Psoas muscle (tissue), 8 donors: ENCODE data around the gene KIAA0040. TPM values are rescaled to one million over a fixed set of nuclear protein-coding genes. Genes with fewer than 3 reads are reported as not detected.

Source experiments
- ATAC-seq, 4 donors: fragments of 200-7000 bp; cut with Tn5 transposase; one replicate each; pipeline ENCODE4 v1.9.1; 2020; ENCODE audit warnings: moderate library complexity in 3 of 4, mild to moderate bottlenecking in 2 of 4
- DNase-seq, 2 donors: peaks; one replicate each; pipeline ENCODE4 v3.0.0-alpha.2; 2020
- H3K27ac ChIP-seq: fragments of 200-600 bp; one replicate; pipeline ENCODE4 v1.8.0; 2022
- H3K27me3 ChIP-seq, 3 donors: fragments of 200-600 bp in 1 of 3; one replicate each; pipeline versions ENCODE4 v1.6.1 to v1.8.0; 2013 to 2022; ENCODE audit warnings: low read length in 2 of 3, mild to moderate bottlenecking in 2 of 3, moderate library complexity in 1 of 3; ENCODE audit not compliant: insufficient read depth in 3 of 3
- H3K36me3 ChIP-seq, 2 donors: fragments of 200-600 bp in 1 of 2; one replicate each; pipeline versions ENCODE4 v1.6.1 to v1.8.0; 2013 to 2022; ENCODE audit warnings: low read depth in 1 of 2, mild to moderate bottlenecking in 1 of 2, moderate library complexity in 1 of 2; ENCODE audit not compliant: insufficient read depth in 1 of 2
- H3K4me1 ChIP-seq: fragments of 200-600 bp; one replicate; pipeline ENCODE4 v1.8.0; 2022
- H3K4me3 ChIP-seq: fragments of 200-600 bp; one replicate; pipeline ENCODE4 v1.8.0; 2022; ENCODE audit warnings: mild to moderate bottlenecking
- H3K9me3 ChIP-seq: fragments of 200-600 bp; one replicate; pipeline ENCODE4 v1.8.0; 2022
- WGBS, 3 donors: extraction: QIAGEN DNeasy Blood & Tissue Kit; methylation state at CpG; one replicate each; pipeline versions ENCODE4 v1.1.6 to v1.1.7; 2013; 5-methylcytosine and 5-hydroxymethylcytosine counted together
- intact Hi-C, 2 donors: fragments of 100-400 bp; cut with DNase I; formaldehyde crosslinking; loops; one replicate each; pipeline versions ENCODE4 v1.11.0 to v1.14.2; 2022
- polyA plus RNA-seq, 3 donors: library from polyadenylated mRNA; stranded (reverse); fragments of 200-250 nt; gene quantifications; one replicate each; pipeline ENCODE4 v1.2.3, GENCODE V29; 2013
- total RNA-seq, 4 donors: library from RNA; stranded (reverse); fragmentation: NEBNext Ultra II Directional in 2 of 4; extraction: Animal tissue kit (Norgen Biotek cat#: 25700) in 2 of 4; gene quantifications; one replicate each; pipeline versions ENCODE4 v1.2.1 to v1.2.4, GENCODE V29; 2021 to 2023
- TF ChIP-seq, protein P1 (sequence below): fragments of 200-600 bp; IDR thresholded peaks from one replicate; pipeline ENCODE4 v1.8.0; 2022; ENCODE audit warnings: antibody characterized with exemption
- donor health status: healthy with polysubstance abuse.
- donor health status: DM: no; HTN: no; CAD: no; lungs with moderate emphysema.
- donor health status: Bipolar disorder and iron deficiency.
- donor health status: healthy.
- donor health status: DM: yes; HTN: yes; CAD: no.
- donor health status: DM: no; HTN: no; CAD: no.
- donor health status: DM: no; HTN: no; CAD: no.
- donor health status: DM: yes; HTN: yes; CAD: no.

Gene KIAA0040
- total and polyA plus RNA-seq, 7 donors: 5.7 to 48.0 (median 11.0) TPM

DNA sequence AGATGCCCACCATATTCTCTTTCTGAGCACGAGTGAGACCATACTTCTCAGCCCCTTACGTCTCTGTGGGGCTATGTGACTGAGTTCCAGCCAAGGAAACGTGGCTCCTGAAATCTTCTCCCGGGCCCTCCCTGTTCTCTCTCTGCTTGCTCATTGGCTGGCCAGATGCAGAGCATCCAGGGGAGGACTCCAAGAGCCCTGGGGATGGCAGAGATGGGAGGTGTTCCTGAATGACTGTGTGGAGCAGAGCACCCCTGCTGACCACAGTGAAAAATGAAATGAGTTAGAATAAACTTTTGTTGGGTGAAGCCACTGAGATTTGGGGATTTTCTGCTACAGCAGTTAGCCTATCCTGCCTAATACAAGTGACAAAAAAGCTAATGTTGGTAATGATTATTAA is 23.8 kb downstream of the KIAA0040 start:
- Histone ChIP-seq H3K36me3 (peaks cover 9 to 32% of the 10 kb centered on the region in 2 donors), H3K4me1 (no peaks in the 10 kb centered on the region), H3K27ac (no peak overlapping the region), H3K9me3 (no peaks in the 10 kb centered on the region), H3K27me3 (no peaks in the 10 kb centered on the region), H3K4me3 (no peak overlapping the region)
- DNase-seq (no peak), ATAC-seq (no peak)
- intact Hi-C loops: no loop called here
- WGBS, 3 donors: 87 to 93% (median 93%) methylated on average over 4 of the region's 4 CpGs
- TF ChIP-seq, protein P1, sequence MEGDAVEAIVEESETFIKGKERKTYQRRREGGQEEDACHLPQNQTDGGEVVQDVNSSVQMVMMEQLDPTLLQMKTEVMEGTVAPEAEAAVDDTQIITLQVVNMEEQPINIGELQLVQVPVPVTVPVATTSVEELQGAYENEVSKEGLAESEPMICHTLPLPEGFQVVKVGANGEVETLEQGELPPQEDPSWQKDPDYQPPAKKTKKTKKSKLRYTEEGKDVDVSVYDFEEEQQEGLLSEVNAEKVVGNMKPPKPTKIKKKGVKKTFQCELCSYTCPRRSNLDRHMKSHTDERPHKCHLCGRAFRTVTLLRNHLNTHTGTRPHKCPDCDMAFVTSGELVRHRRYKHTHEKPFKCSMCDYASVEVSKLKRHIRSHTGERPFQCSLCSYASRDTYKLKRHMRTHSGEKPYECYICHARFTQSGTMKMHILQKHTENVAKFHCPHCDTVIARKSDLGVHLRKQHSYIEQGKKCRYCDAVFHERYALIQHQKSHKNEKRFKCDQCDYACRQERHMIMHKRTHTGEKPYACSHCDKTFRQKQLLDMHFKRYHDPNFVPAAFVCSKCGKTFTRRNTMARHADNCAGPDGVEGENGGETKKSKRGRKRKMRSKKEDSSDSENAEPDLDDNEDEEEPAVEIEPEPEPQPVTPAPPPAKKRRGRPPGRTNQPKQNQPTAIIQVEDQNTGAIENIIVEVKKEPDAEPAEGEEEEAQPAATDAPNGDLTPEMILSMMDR: no peak

DNA sequence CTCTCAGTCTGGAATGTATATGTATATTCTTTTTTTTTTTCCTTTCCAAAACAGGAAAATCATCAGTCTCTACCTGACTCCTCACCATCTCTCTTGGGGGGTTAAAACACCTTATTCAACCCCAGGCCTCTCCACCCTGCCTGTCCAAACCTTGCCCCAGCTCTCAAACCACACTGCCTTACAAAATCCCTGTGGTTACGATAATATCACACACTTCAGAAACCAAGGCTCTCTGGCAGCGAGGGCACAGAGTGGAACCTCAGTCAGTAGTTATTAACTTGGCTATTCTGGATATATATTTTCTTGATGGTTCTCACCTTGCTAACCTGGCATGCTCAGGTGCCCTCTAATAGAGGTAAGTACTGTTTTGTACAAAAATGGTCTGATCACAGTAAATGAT is 24.7 kb downstream of the KIAA0040 start:
- 93 to 96% (median 95%) methylated on average over 2 of the region's 2 CpGs for WGBS, 3 donors
- no peaks in the 10 kb centered on the region for H3K27me3 ChIP-seq
- no peaks in the 10 kb centered on the region for H3K9me3 ChIP-seq
- no peaks in the 10 kb centered on the region for H3K4me1 ChIP-seq
- no peak overlapping the region for H3K27ac ChIP-seq
- no peak for DNase-seq
- ATAC-seq: no peak
- H3K4me3 ChIP-seq: no peak overlapping the region
- TF ChIP-seq, protein P1: no peak
- intact Hi-C loops: no loop called here
- H3K36me3 ChIP-seq: peaks cover 6 to 42% of the 10 kb centered on the region in 2 donors

DNA sequence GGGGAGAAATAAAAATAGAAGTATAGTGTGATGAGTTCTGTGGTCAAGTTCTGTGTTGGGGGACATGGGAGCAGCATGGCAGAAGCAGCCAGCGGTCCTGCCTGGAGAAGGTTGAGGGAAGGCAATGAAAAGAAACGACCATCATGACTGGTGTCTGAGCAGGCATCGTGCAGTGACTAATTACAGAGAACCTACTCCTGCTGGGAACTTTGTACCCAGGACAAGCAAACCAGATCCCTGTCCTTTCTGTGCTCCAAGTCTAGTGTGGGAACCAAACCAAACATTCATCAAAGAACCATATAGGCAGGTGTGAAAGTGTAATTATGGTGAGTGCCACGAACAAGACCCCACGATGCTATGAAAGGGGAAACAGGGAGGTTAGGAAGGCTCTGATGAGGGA is 25.8 kb downstream of the KIAA0040 start:
- DNase-seq: no peak
- TF ChIP-seq, protein P1: no peak
- Histone ChIP-seq H3K27ac (no peak overlapping the region), H3K4me1 (no peaks in the 10 kb centered on the region), H3K27me3 (no peaks in the 10 kb centered on the region), H3K9me3 (no peaks in the 10 kb centered on the region), H3K36me3 (peaks cover 6 to 51% of the 10 kb centered on the region in 2 donors), H3K4me3 (no peak overlapping the region)
- intact Hi-C loops: no loop called here
- 83 to 87% (median 85%) methylated on average over 5 of the region's 5 CpGs for WGBS, 3 donors
- no peak for ATAC-seq

DNA sequence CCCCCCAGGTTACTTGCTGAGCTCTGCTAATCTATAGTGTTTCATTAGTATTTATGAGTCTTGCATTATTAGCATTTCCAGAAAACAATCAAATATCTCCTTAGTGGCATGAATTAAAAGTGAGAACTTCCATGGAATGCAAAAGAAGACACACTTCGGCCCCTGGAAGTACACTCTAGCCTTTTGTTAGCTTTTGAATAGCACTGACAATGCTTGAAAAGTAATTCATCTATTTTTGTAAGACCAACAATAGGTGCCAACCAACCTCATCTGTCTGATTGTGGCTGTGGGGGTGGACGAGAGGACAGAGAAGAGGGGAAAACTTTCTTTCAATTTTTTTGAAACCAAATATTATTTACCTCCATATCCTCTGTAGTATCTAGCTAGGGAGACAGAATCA is 27.8 kb downstream of the KIAA0040 start:
- no peaks in the 10 kb centered on the region for H3K4me1 ChIP-seq
- H3K36me3 ChIP-seq: peaks cover 9 to 71% of the 10 kb centered on the region in 2 donors
- H3K27ac ChIP-seq: no peak overlapping the region
- H3K27me3 ChIP-seq: no peaks in the 10 kb centered on the region
- no peak overlapping the region for H3K4me3 ChIP-seq
- no peaks in the 10 kb centered on the region for H3K9me3 ChIP-seq
- ATAC-seq (no peak), DNase-seq (no peak)
- 79 to 91% (median 86%) methylated on average over 2 of the region's 2 CpGs for WGBS, 3 donors
- intact Hi-C loops: loop anchor here in 1 of 2 donors (5.0 kb wide), 1 partner anchor 333 kb away; no protein-coding TSS in a partner anchor
- TF ChIP-seq, protein P1: no peak

DNA sequence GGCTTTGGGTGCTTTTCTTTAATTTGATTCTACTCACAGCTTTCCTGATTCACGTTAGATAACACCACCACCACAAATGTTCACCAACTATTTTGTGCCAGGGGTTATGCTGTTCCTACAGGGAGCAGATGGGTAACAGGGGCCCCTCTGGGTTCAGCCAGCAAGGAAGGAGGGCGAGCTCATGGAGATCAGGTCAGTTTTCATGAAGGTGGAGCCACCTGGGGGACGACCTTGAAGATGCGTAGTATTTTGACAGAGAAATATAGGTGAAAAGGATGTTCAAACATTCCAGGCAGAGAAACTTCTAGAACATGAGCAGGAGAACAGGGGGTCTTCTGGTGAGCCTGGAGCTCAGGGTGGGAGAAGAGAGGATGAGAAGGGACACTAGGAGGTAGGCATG is 28.9 kb downstream of the KIAA0040 start:
- intact Hi-C loops: loop anchor here in 1 of 2 donors (5.0 kb wide), 1 partner anchor 334 kb away; no protein-coding TSS in a partner anchor
- ATAC-seq (no peak), DNase-seq (no peak)
- Histone ChIP-seq H3K27ac (no peak overlapping the region), H3K27me3 (no peaks in the 10 kb centered on the region), H3K4me1 (no peaks in the 10 kb centered on the region), H3K4me3 (no peak overlapping the region), H3K9me3 (no peaks in the 10 kb centered on the region), H3K36me3 (peaks cover 9 to 81% of the 10 kb centered on the region in 2 donors)
- TF ChIP-seq, protein P1: no peak
- WGBS, 3 donors: 63 to 73% (median 71%) methylated on average over 4 of the region's 4 CpGs
